Skeletal muscle satellite cell (primary cell): Measurements from ENCODE around the gene PAXX.

ENCODE experiments used
- H3K27me3 ChIP-seq: 2 replicates; pipeline ENCODE4 v1.7.0; 2013; ENCODE audit warnings: low read length; ENCODE audit not compliant: control insufficient read depth, insufficient read depth
- H3K36me3 ChIP-seq: 2 replicates; pipeline ENCODE4 v1.7.0; 2013; ENCODE audit warnings: mild to moderate bottlenecking, control low read depth, low read length; ENCODE audit not compliant: insufficient read depth
- H3K4me1 ChIP-seq: 2 replicates; pipeline ENCODE4 v1.7.0; 2013; ENCODE audit warnings: low read length; ENCODE audit not compliant: control insufficient read depth, insufficient read depth
- H3K4me2 ChIP-seq: 2 replicates; pipeline ENCODE4 v1.7.0; 2013; ENCODE audit warnings: mild to moderate bottlenecking, low read length
- H3K4me3 ChIP-seq: 2 replicates; pipeline ENCODE4 v1.7.0; 2013; ENCODE audit warnings: low read length
- H3K9ac ChIP-seq: 2 replicates; pipeline ENCODE4 v1.7.0; 2013; ENCODE audit warnings: mild to moderate bottlenecking, low read depth, low read length, moderate library complexity
- H3K9me3 ChIP-seq: replicated peaks from 2 replicates; pipeline ENCODE4 v1.7.0; 2013; ENCODE audit warnings: mild to moderate bottlenecking, control low read depth, low read length

PAXX gene

GRCh38 chr9:136980669-136981478, 11.3 kb upstream of the PAXX start:
- Histone ChIP-seq H3K36me3 (no peaks in the 10 kb centered on the region), H3K4me3 (no peak overlapping the region), H3K4me1 (peaks cover 26% of the 10 kb centered on the region), H3K27me3 (peaks cover 20% of the 10 kb centered on the region), H3K4me2 (no peak overlapping the region), H3K9me3 (no peaks in the 10 kb centered on the region), H3K9ac (no peak overlapping the region)

- no peaks in the 10 kb centered on the region for H3K36me3 ChIP-seq
- peaks cover 21% of the 10 kb centered on the region for H3K4me1 ChIP-seq
- peaks cover 20% of the 10 kb centered on the region for H3K27me3 ChIP-seq
- H3K9me3 ChIP-seq: no peaks in the 10 kb centered on the region
- H3K4me2 ChIP-seq: no peak overlapping the region
- H3K9ac ChIP-seq: no peak overlapping the region
- H3K4me3 ChIP-seq: no peak overlapping the region
Observed at GRCh38 chr9:136981588-136982231, 10.5 kb upstream of the PAXX start.

GRCh38 chr9:136982232-136983051, 9.8 kb upstream of the PAXX start, which contains the start of gene LCNL1:
Gene LCNL1, plus strand, starts transcription at chr9:136982993. Its CDS starts 594 bp downstream, at chr9:136983587.
- Histone ChIP-seq H3K4me1 (peaks cover 14% of the 10 kb centered on the region), H3K9me3 (no peaks in the 10 kb centered on the region), H3K4me3 (no peak within 1 kb of the TSS), H3K4me2 (no peak within 1 kb of the TSS), H3K36me3 (no peaks in the 10 kb centered on the region), H3K27me3 (peaks cover 20% of the 10 kb centered on the region), H3K9ac (no peak within 1 kb of the TSS)

GRCh38 chr9:136983167-136983566, 9.1 kb upstream of the PAXX start:
- no peak overlapping the region for H3K4me2 ChIP-seq

GRCh38 chr9:136983656-136984314, 8.4 kb upstream of the PAXX start:
- peaks cover 20% of the 10 kb centered on the region for H3K27me3 ChIP-seq
- no peaks in the 10 kb centered on the region for H3K9me3 ChIP-seq
- no peaks in the 10 kb centered on the region for H3K36me3 ChIP-seq
- H3K9ac ChIP-seq: no peak overlapping the region
- no peak overlapping the region for H3K4me2 ChIP-seq
- peaks cover 6% of the 10 kb centered on the region for H3K4me1 ChIP-seq
- H3K4me3 ChIP-seq: no peak overlapping the region

More at GRCh38 chr9:136983167-136983566, 9.1 kb upstream of the PAXX start:
- no peak overlapping the region for H3K4me3 ChIP-seq
- no peaks in the 10 kb centered on the region for H3K36me3 ChIP-seq
- H3K4me1 ChIP-seq: peaks cover 7% of the 10 kb centered on the region
- no peaks in the 10 kb centered on the region for H3K9me3 ChIP-seq
- H3K27me3 ChIP-seq: peaks cover 20% of the 10 kb centered on the region
- no peak overlapping the region for H3K9ac ChIP-seq

- no peak overlapping the region for H3K4me3 ChIP-seq
- H3K9me3 ChIP-seq: no peaks in the 10 kb centered on the region
- H3K27me3 ChIP-seq: peaks cover 20% of the 10 kb centered on the region
- no peaks in the 10 kb centered on the region for H3K36me3 ChIP-seq
- no peak overlapping the region for H3K9ac ChIP-seq
- peaks cover 6% of the 10 kb centered on the region for H3K4me1 ChIP-seq
- H3K4me2 ChIP-seq: no peak overlapping the region
Observed at GRCh38 chr9:136984464-136985026, 7.7 kb upstream of the PAXX start.

GRCh38 chr9:136985027-136985602, 7.1 kb upstream of the PAXX start:
- H3K9me3 ChIP-seq: no peaks in the 10 kb centered on the region
- H3K4me1 ChIP-seq: peaks cover 6% of the 10 kb centered on the region
- H3K4me2 ChIP-seq: no peak overlapping the region
- no peaks in the 10 kb centered on the region for H3K36me3 ChIP-seq
- peaks cover 20% of the 10 kb centered on the region for H3K27me3 ChIP-seq
- no peak overlapping the region for H3K9ac ChIP-seq
- H3K4me3 ChIP-seq: no peak overlapping the region

GRCh38 chr9:136985853-136986252, 6.4 kb upstream of the PAXX start:
- Histone ChIP-seq H3K9ac (no peak overlapping the region), H3K36me3 (no peaks in the 10 kb centered on the region), H3K27me3 (peaks cover 20% of the 10 kb centered on the region), H3K4me1 (peaks cover 6% of the 10 kb centered on the region), H3K9me3 (no peaks in the 10 kb centered on the region), H3K4me3 (no peak overlapping the region), H3K4me2 (no peak overlapping the region)

- H3K4me3 ChIP-seq: no peak overlapping the region
- no peak overlapping the region for H3K4me2 ChIP-seq
- no peak overlapping the region for H3K9ac ChIP-seq
- H3K9me3 ChIP-seq: no peaks in the 10 kb centered on the region
- peaks cover 14% of the 10 kb centered on the region for H3K27me3 ChIP-seq
- H3K4me1 ChIP-seq: peaks cover 12% of the 10 kb centered on the region
- H3K36me3 ChIP-seq: no peaks in the 10 kb centered on the region
Observed at GRCh38 chr9:136988872-136989271, 3.4 kb upstream of the PAXX start.

- Histone ChIP-seq H3K27me3 (no peaks in the 10 kb centered on the region), H3K36me3 (no peaks in the 10 kb centered on the region), H3K9me3 (no peaks in the 10 kb centered on the region), H3K4me3 (no peak overlapping the region), H3K4me2 (no peak overlapping the region), H3K4me1 (peaks cover 22% of the 10 kb centered on the region), H3K9ac (no peak overlapping the region)
Observed at GRCh38 chr9:136990242-136990911, 1.8 kb upstream of the PAXX start.
